Stimulated activated CD8-positive, alpha-beta memory T cell treated with anti-CD3 and anti-CD28 coated beads, Interleukin-4, amount 100 ng/mL, for 24 hours (primary cell): ENCODE results near the gene MYCN.
"Not testable (repeated sequence)": the region's sequence is repeated elsewhere in the genome, so short reads cannot be mapped to it uniquely, and the experiment has no call there.

Experiments used
- DNase-seq: peaks from one replicate; pipeline ENCODE4 v3.0.0-alpha.2; 2020; ENCODE audit warnings: low read depth

MYCN gene

GRCh38 chr2:15959331-15960153 lies 19.2 kb downstream of the MYCN start:
- no peak for DNase-seq

GRCh38 chr2:15960154-15960520 lies 19.8 kb downstream of the MYCN start:
- not testable (repeated sequence) for DNase-seq

GRCh38 chr2:15963109-15963976 lies 23.0 kb downstream of the MYCN start:
- DNase-seq, result not testable (repeated sequence)

GRCh38 chr2:15963977-15964670 lies 23.8 kb downstream of the MYCN start:
- no peak for DNase-seq

GRCh38 chr2:15964936-15965563 lies 24.7 kb downstream of the MYCN start:
- DNase-seq, result no peak

- DNase-seq, result peak; percentile 35
These were observed 25.2 kb downstream of the MYCN start for GRCh38 chr2:15965564-15966019.

GRCh38 chr2:15967415-15968279 lies 27.3 kb downstream of the MYCN start:
- no peak for DNase-seq

- DNase-seq, result no peak
These were observed 28.2 kb downstream of the MYCN start for GRCh38 chr2:15968280-15969178.

GRCh38 chr2:15969214-15969613 lies 28.9 kb downstream of the MYCN start:
- DNase-seq, result no peak

- DNase-seq, result no peak
These were observed 30.4 kb downstream of the MYCN start for GRCh38 chr2:15970701-15971100.

GRCh38 chr2:15971351-15971750 lies 31.0 kb downstream of the MYCN start:
- no peak for DNase-seq

GRCh38 chr2:15971831-15972522 lies 31.6 kb downstream of the MYCN start:
- no peak for DNase-seq

GRCh38 chr2:15973481-15974401 lies 33.4 kb downstream of the MYCN start:
- DNase-seq, result no peak

- DNase-seq, result no peak
These were observed 34.4 kb downstream of the MYCN start for GRCh38 chr2:15974565-15975260.

GRCh38 chr2:15975261-15975600 lies 34.9 kb downstream of the MYCN start:
- DNase-seq, result no peak

GRCh38 chr2:15975676-15976075 lies 35.3 kb downstream of the MYCN start:
- DNase-seq, result no peak

GRCh38 chr2:15976354-15976753 lies 36.0 kb downstream of the MYCN start:
- DNase-seq, result no peak
